Brain microvascular endothelial cell (primary cell): ENCODE results near the gene PES1.
"Not testable (repeated sequence)": the region's sequence is repeated elsewhere in the genome, so short reads cannot be mapped to it uniquely, and the experiment has no call there.

Experiments
- DNase-seq: peaks from one replicate; pipeline ENCODE4 v3.0.0-alpha.2; 2020
- H3K27ac ChIP-seq: fragments of 250-450 bp; sonication (Bioruptor Pico); 2 replicates; pipeline ENCODE4 v1.5.1; 2020; ENCODE audit warnings: mild to moderate bottlenecking, moderate library complexity
- H3K27me3 ChIP-seq: fragments of 250-450 bp; sonication (Bioruptor Pico); replicated peaks from 2 replicates; pipeline ENCODE4 v1.5.1; 2020; ENCODE audit warnings: mild to moderate bottlenecking
- H3K36me3 ChIP-seq: fragments of 250-450 bp; sonication (Bioruptor Pico); replicated peaks from 2 replicates; pipeline ENCODE4 v1.5.1; 2020; ENCODE audit warnings: mild to moderate bottlenecking
- H3K4me3 ChIP-seq: 2 replicates; pipeline ENCODE4 v1.5.1; 2011; ENCODE audit warnings: low read depth, mild to moderate bottlenecking, control low read depth, low read length, moderate library complexity
- CTCF ChIP-seq: IDR thresholded peaks from 2 replicates; pipeline ENCODE4 v1.5.1; 2011; ENCODE audit warnings: low read depth, mild to moderate bottlenecking, moderate library complexity, low read length, control low read depth, inconsistent platforms; ENCODE audit errors: missing control alignments
- in situ Hi-C: cut with HindIII; loops from 2 replicates; pipeline ENCODE4 v1.10.0; 2017; ENCODE audit warnings: low sequenced_read_pairs, low pct_ligation_motif_present

PES1 gene

GRCh38 chr22:30569674-30570202 is 22.0 kb downstream of the PES1 start:
- Histone ChIP-seq H3K27ac (no peak overlapping the region), H3K27me3 (no peaks in the 10 kb centered on the region), H3K4me3 (no peak overlapping the region), H3K36me3 (no peaks in the 10 kb centered on the region)
- no peak for DNase-seq
- in situ Hi-C loops, result no loop called here
- no peak for TF ChIP-seq CTCF

- H3K36me3 ChIP-seq, result no peaks in the 10 kb centered on the region
- H3K27me3 ChIP-seq, result no peaks in the 10 kb centered on the region
- TF ChIP-seq CTCF, result no peak
- no peak for DNase-seq
- in situ Hi-C loops, result no loop called here
- no peak overlapping the region for H3K27ac ChIP-seq
- H3K4me3 ChIP-seq, result no peak overlapping the region
These were observed 23.4 kb downstream of the PES1 start for GRCh38 chr22:30568137-30568805.

- H3K27me3 ChIP-seq, DNase-seq, H3K27ac ChIP-seq, H3K36me3 ChIP-seq, H3K4me3 ChIP-seq, in situ Hi-C loops: not testable (repeated sequence)
These were observed 24.4 kb downstream of the PES1 start for GRCh38 chr22:30567277-30567676.

- H3K27me3 ChIP-seq, result no peaks in the 10 kb centered on the region
- in situ Hi-C loops, result no loop called here
- H3K36me3 ChIP-seq, result no peaks in the 10 kb centered on the region
- TF ChIP-seq CTCF, result no peak
- no peak for DNase-seq
- no peak overlapping the region for H3K27ac ChIP-seq
- H3K4me3 ChIP-seq, result no peak overlapping the region
These were observed 25.6 kb downstream of the PES1 start for GRCh38 chr22:30566125-30566524.

GRCh38 chr22:30565341-30565740 is 26.4 kb downstream of the PES1 start:
- Histone ChIP-seq H3K4me3 (no peak overlapping the region), H3K27ac (no peak overlapping the region), H3K36me3 (no peaks in the 10 kb centered on the region), H3K27me3 (no peaks in the 10 kb centered on the region)
- no peak for TF ChIP-seq CTCF
- no peak for DNase-seq
- in situ Hi-C loops, result no loop called here

GRCh38 chr22:30564761-30565119 is 27.0 kb downstream of the PES1 start:
- in situ Hi-C loops, result no loop called here
- H3K36me3 ChIP-seq, result no peaks in the 10 kb centered on the region
- no peak overlapping the region for H3K27ac ChIP-seq
- H3K27me3 ChIP-seq, result no peaks in the 10 kb centered on the region
- DNase-seq, result no peak
- no peak for TF ChIP-seq CTCF
- no peak overlapping the region for H3K4me3 ChIP-seq
